ENCODE data around the gene MAML2. TPM values are rescaled to one million over a fixed set of nuclear protein-coding genes. Genes with fewer than 3 reads are reported as not detected.

Gene MAML2
- total RNA-seq, 3 donors from 2014 or later = 45.6 to 82.8 (median 68.2) TPM

- Histone ChIP-seq H3K27me3 (no peaks in the 10 kb centered on the region), H3K4me1 (peaks cover 2 to 6% of the 10 kb centered on the region in 2 donors), H3K27ac (peak overlapping the region in 1 of 2 donors; percentile 77), H3K36me3 (no peaks in the 10 kb centered on the region), H3K9me3 (no peaks in the 10 kb centered on the region), H3K4me3 (no peak overlapping the region)
- intact Hi-C loops (cut with DNase I; ENCODE audit: low total_unique reads) = no loop called here
- TF ChIP-seq CTCF (IDR thresholded peaks at IDR 0.05) (no peak), POLR2AphosphoS5 (IDR thresholded peaks at IDR 0.05) (no peak), POLR2A (IDR thresholded peaks at IDR 0.05) (no peak)
- no peak for DNase-seq (ENCODE audit: low spot score in 2 of 2)
Measured at GRCh38 chr11:96147906-96148486, 195.0 kb downstream of the MAML2 start.

- H3K27me3 ChIP-seq = no peaks in the 10 kb centered on the region
- H3K9me3 ChIP-seq = no peaks in the 10 kb centered on the region
- H3K27ac ChIP-seq = peak overlapping the region in 1 of 2 donors; percentile 77
- no peaks in the 10 kb centered on the region for H3K36me3 ChIP-seq
- H3K4me1 ChIP-seq = peaks cover 6 to 10% of the 10 kb centered on the region in 2 donors
- TF ChIP-seq POLR2AphosphoS5 (IDR thresholded peaks at IDR 0.05) (no peak), POLR2A (IDR thresholded peaks at IDR 0.05) (no peak), CTCF (IDR thresholded peaks at IDR 0.05) (no peak)
- H3K4me3 ChIP-seq = no peak overlapping the region
- DNase-seq (ENCODE audit: low spot score in 2 of 2) = no peak
- intact Hi-C loops (cut with DNase I; ENCODE audit: low total_unique reads) = no loop called here
Measured at GRCh38 chr11:96147186-96147585, 195.8 kb downstream of the MAML2 start.

GRCh38 chr11:96146765-96147164 is 196.2 kb downstream of the MAML2 start:
- DNase-seq (ENCODE audit: low spot score in 2 of 2) = no peak
- Histone ChIP-seq H3K36me3 (no peaks in the 10 kb centered on the region), H3K27ac (peak overlapping the region; percentile 46 to 77), H3K4me3 (no peak overlapping the region), H3K9me3 (no peaks in the 10 kb centered on the region), H3K27me3 (no peaks in the 10 kb centered on the region), H3K4me1 (peaks cover 6 to 10% of the 10 kb centered on the region in 2 donors)
- TF ChIP-seq POLR2AphosphoS5 (IDR thresholded peaks at IDR 0.05) = no peak
- TF ChIP-seq CTCF (IDR thresholded peaks at IDR 0.05) = no peak
- no peak for TF ChIP-seq POLR2A (IDR thresholded peaks at IDR 0.05)
- intact Hi-C loops (cut with DNase I; ENCODE audit: low total_unique reads) = no loop called here

GRCh38 chr11:96145163-96145585 is 197.8 kb downstream of the MAML2 start:
- no peak for DNase-seq (ENCODE audit: low spot score in 2 of 2)
- Histone ChIP-seq H3K4me1 (peaks cover 6 to 10% of the 10 kb centered on the region in 2 donors), H3K27me3 (no peaks in the 10 kb centered on the region), H3K36me3 (no peaks in the 10 kb centered on the region), H3K4me3 (no peak overlapping the region), H3K27ac (peak overlapping the region; percentile 77 to 84), H3K9me3 (no peaks in the 10 kb centered on the region)
- intact Hi-C loops (cut with DNase I; ENCODE audit: low total_unique reads) = no loop called here
- TF ChIP-seq CTCF (IDR thresholded peaks at IDR 0.05) (no peak), POLR2AphosphoS5 (IDR thresholded peaks at IDR 0.05) (peak in 1 of 3 donors; percentile 25), POLR2A (IDR thresholded peaks at IDR 0.05) (no peak)

- H3K27me3 ChIP-seq = no peaks in the 10 kb centered on the region
- no peaks in the 10 kb centered on the region for H3K36me3 ChIP-seq
- TF ChIP-seq POLR2A (IDR thresholded peaks at IDR 0.05) (no peak), CTCF (IDR thresholded peaks at IDR 0.05) (no peak), POLR2AphosphoS5 (IDR thresholded peaks at IDR 0.05) (no peak)
- no peak overlapping the region for H3K4me3 ChIP-seq
- H3K4me1 ChIP-seq = peaks cover 6 to 10% of the 10 kb centered on the region in 2 donors
- H3K9me3 ChIP-seq = no peaks in the 10 kb centered on the region
- intact Hi-C loops (cut with DNase I; ENCODE audit: low total_unique reads) = no loop called here
- peak overlapping the region; percentile 77 to 84 for H3K27ac ChIP-seq
- no peak for DNase-seq (ENCODE audit: low spot score in 2 of 2)
Measured at GRCh38 chr11:96144553-96144952, 198.4 kb downstream of the MAML2 start.
